Keratinocyte (primary cell): ENCODE data around the gene ASB16. TPM values are rescaled to one million over a fixed set of nuclear protein-coding genes. Genes with fewer than 3 reads are reported as not detected.
"Not testable (repeated sequence)": the region's sequence is repeated elsewhere in the genome, so short reads cannot be mapped to it uniquely, and the experiment has no call there.

Experiments used
- DNase-seq: peaks from one replicate; pipeline ENCODE4 v3.0.0-alpha.2; 2011; ENCODE audit warnings: low read depth, missing footprints, low spot score
- FAIRE-seq: peaks from 2 replicates; lab custom pipeline; 2011; peaks lifted over from hg19 to GRCh38; lab: Jason Lieb, UNC
- H2AFZ ChIP-seq: 2 replicates; pipeline ENCODE4 v1.6.0; 2012; ENCODE audit warnings: low read length, control low read depth, inconsistent platforms; ENCODE audit not compliant: control insufficient read depth
- H3K27ac ChIP-seq: 2 replicates; pipeline ENCODE4 v1.5.1; 2011; ENCODE audit warnings: low read length; ENCODE audit not compliant: control insufficient read depth, insufficient read depth
- H3K27me3 ChIP-seq: 3 replicates; pipeline ENCODE4 v1.6.0; 2011; ENCODE audit warnings: low read length; ENCODE audit not compliant: control insufficient read depth, insufficient read depth; ENCODE audit errors: extremely low read depth
- H3K36me3 ChIP-seq, 2 experiments: 2 replicates in 1 of 2; 3 replicates in 1 of 2; pipeline ENCODE4 v1.5.1; 2011; ENCODE audit warnings: low read length in 2 of 2, mild to moderate bottlenecking in 1 of 2; ENCODE audit not compliant: control insufficient read depth in 2 of 2, insufficient read depth in 2 of 2; ENCODE audit errors: extremely low read depth in 1 of 2
- H3K4me1 ChIP-seq: 3 replicates; pipeline ENCODE4 v1.5.1; 2011; ENCODE audit warnings: low read length; ENCODE audit not compliant: control insufficient read depth, insufficient read depth; ENCODE audit errors: extremely low read depth
- H3K4me2 ChIP-seq: 3 replicates; pipeline ENCODE4 v1.6.0; 2011; ENCODE audit warnings: low read depth, low read length; ENCODE audit not compliant: control insufficient read depth, insufficient read depth; ENCODE audit errors: extremely low read depth
- H3K4me3 ChIP-seq, 3 experiments: fragments of 200-600 bp in 1 of 3; sonication (generic) in 1 of 3; 2 replicates in 2 of 3; 3 replicates in 1 of 3; pipeline ENCODE4 v1.5.1; 2011 to 2016; ENCODE audit warnings: low read length in 3 of 3, mild to moderate bottlenecking in 3 of 3, control low read depth in 2 of 3, inconsistent platforms in 1 of 3, low read depth in 1 of 3, mixed read lengths in 1 of 3, mixed run types in 1 of 3, moderate library complexity in 1 of 3; ENCODE audit not compliant: control insufficient read depth in 2 of 3, insufficient read depth in 2 of 3; ENCODE audit errors: extremely low read depth in 1 of 3
- H3K79me2 ChIP-seq: 2 replicates; pipeline ENCODE4 v1.6.0; 2012; ENCODE audit warnings: low read length; ENCODE audit not compliant: control insufficient read depth, insufficient read depth
- H3K9ac ChIP-seq: 3 replicates; pipeline ENCODE4 v1.6.0; 2011; ENCODE audit warnings: low read length; ENCODE audit not compliant: control insufficient read depth, insufficient read depth; ENCODE audit errors: extremely low read depth
- H3K9me1 ChIP-seq: 3 replicates; pipeline ENCODE4 v1.6.0; 2011; ENCODE audit warnings: low read length; ENCODE audit not compliant: control insufficient read depth, insufficient read depth; ENCODE audit errors: extremely low read depth
- H3K9me3 ChIP-seq: 2 replicates; pipeline ENCODE4 v1.5.1; 2012; ENCODE audit warnings: low read depth, low read length; ENCODE audit not compliant: control insufficient read depth
- H4K20me1 ChIP-seq: 3 replicates; pipeline ENCODE4 v1.6.0; 2011; ENCODE audit warnings: low read length; ENCODE audit not compliant: control insufficient read depth, insufficient read depth; ENCODE audit errors: extremely low read depth
- CTCF ChIP-seq, 3 experiments: IDR thresholded peaks in 1 of 3; conservative IDR thresholded peaks in 1 of 3; optimal IDR thresholded peaks in 1 of 3; 2 replicates in 2 of 3; 3 replicates in 1 of 3; pipeline versions ENCODE3 to v1.5.1; 2011; ENCODE audit warnings: low read length in 3 of 3, mild to moderate bottlenecking in 3 of 3, moderate library complexity in 2 of 3, control low read depth in 1 of 3, inconsistent platforms in 1 of 3; ENCODE audit not compliant: insufficient read depth in 2 of 3; ENCODE audit errors: extremely low read depth in 1 of 3
- EZH2 ChIP-seq: IDR thresholded peaks from one replicate; pipeline ENCODE4 v1.6.1; 2012; ENCODE audit warnings: inconsistent platforms, mild to moderate bottlenecking, low read length, moderate library complexity
- dilution Hi-C: fragments of 300-500 bp; cut with MboI; formaldehyde crosslinking; loops from one replicate; pipeline ENCODE4 v1.7.0; 2020; ENCODE audit warnings: low sequenced_read_pairs; ENCODE audit not compliant: extremely low pct_ligation_motif_present
- polyA plus RNA-seq, 5 experiments: library from polyadenylated mRNA; depleted of rRNA in 3 of 5; stranded (reverse) in 3 of 5; stranded (forward) in 1 of 5; unstranded in 1 of 5; fragments of >200 nt; gene quantifications; 1 replicate in 1 of 5; 2 replicates in 3 of 5; 3 replicates in 1 of 5; pipeline versions ENCODE4 v1.2.1 to v1.2.3, GENCODE V29; 2011 to 2012; ENCODE audit warnings: missing spikeins in 2 of 5, low read depth in 1 of 5, low replicate concordance in 1 of 5

ASB16 gene
- polyA plus RNA-seq, 1 donor (not counting 4 experiments of a cell fraction or from before 2014, with no cell fraction given) = not detected

- TF ChIP-seq EZH2 (no peak), CTCF (optimal IDR thresholded peaks at IDR 0.05 in 1 of 3, IDR thresholded peaks at IDR 0.05 in 1 of 3, conservative IDR thresholded peaks at IDR 0.05 in 1 of 3; ENCODE audit: extremely low read depth in 1 of 3, insufficient read depth in 2 of 3, low read length in 3 of 3) (no peak)
- no peaks in the 10 kb centered on the region for H4K20me1 ChIP-seq
- no peaks in the 10 kb centered on the region for H3K9me1 ChIP-seq
- FAIRE-seq (no peak), DNase-seq (no peak)
- no peaks in the 10 kb centered on the region for H3K27me3 ChIP-seq
- H3K4me1 ChIP-seq = peaks cover 13% of the 10 kb centered on the region
- dilution Hi-C loops = no loop called here
- H3K4me3 ChIP-seq = no peak overlapping the region
- H2AFZ ChIP-seq = no peak overlapping the region
- no peak overlapping the region for H3K4me2 ChIP-seq
- H3K9me3 ChIP-seq = no peaks in the 10 kb centered on the region
- no peaks in the 10 kb centered on the region for H3K36me3 ChIP-seq
- no peak overlapping the region for H3K9ac ChIP-seq
- no peak overlapping the region for H3K27ac ChIP-seq
- H3K79me2 ChIP-seq = no peaks in the 10 kb centered on the region
Measured at GRCh38 chr17:44128383-44128782, 42.1 kb upstream of the ASB16 start.

- no peak overlapping the region for H3K4me3 ChIP-seq
- no peak overlapping the region for H3K9ac ChIP-seq
- H3K79me2 ChIP-seq = no peaks in the 10 kb centered on the region
- H3K27me3 ChIP-seq = no peaks in the 10 kb centered on the region
- DNase-seq = no peak
- dilution Hi-C loops = no loop called here
- H3K9me3 ChIP-seq = no peaks in the 10 kb centered on the region
- no peak overlapping the region for H2AFZ ChIP-seq
- no peaks in the 10 kb centered on the region for H4K20me1 ChIP-seq
- no peaks in the 10 kb centered on the region for H3K9me1 ChIP-seq
- no peak overlapping the region for H3K4me2 ChIP-seq
- no peak for FAIRE-seq
- H3K36me3 ChIP-seq = no peaks in the 10 kb centered on the region
- TF ChIP-seq EZH2 = no peak
- no peak for TF ChIP-seq CTCF (optimal IDR thresholded peaks at IDR 0.05 in 1 of 3, IDR thresholded peaks at IDR 0.05 in 1 of 3, conservative IDR thresholded peaks at IDR 0.05 in 1 of 3; ENCODE audit: extremely low read depth in 1 of 3, insufficient read depth in 2 of 3, low read length in 3 of 3)
- peaks cover 6% of the 10 kb centered on the region for H3K4me1 ChIP-seq
- H3K27ac ChIP-seq = no peak overlapping the region
Measured at GRCh38 chr17:44130693-44131349, 39.7 kb upstream of the ASB16 start.

- H3K4me2 ChIP-seq, H3K36me3 ChIP-seq, dilution Hi-C loops, H3K9me1 ChIP-seq, H3K9me3 ChIP-seq, H3K4me1 ChIP-seq, H2AFZ ChIP-seq, H4K20me1 ChIP-seq, FAIRE-seq, H3K27me3 ChIP-seq, H3K79me2 ChIP-seq, H3K9ac ChIP-seq, H3K4me3 ChIP-seq, DNase-seq, H3K27ac ChIP-seq: not testable (repeated sequence)
Measured at GRCh38 chr17:44131372-44131771, 39.1 kb upstream of the ASB16 start.
